ENCODE data around the gene RABL3.
"Not testable (repeated sequence)": the region's sequence is repeated elsewhere in the genome, so short reads cannot be mapped to it uniquely, and the experiment has no call there.

RABL3 gene

GRCh38 chr3:120683213-120683612, 59.1 kb downstream of the RABL3 start:
- no peak for DNase-seq (ENCODE audit: low read depth in 3 of 3)

GRCh38 chr3:120682095-120682681, 60.1 kb downstream of the RABL3 start, which contains the start of gene HGD:
TSS of gene HGD (minus strand) at chr3:120682239. CDS start at chr3:120682111, 128 bp downstream.
- DNase-seq (ENCODE audit: low read depth in 3 of 3), result no peak

GRCh38 chr3:120681506-120682038, 60.7 kb downstream of the RABL3 start:
- no peak for DNase-seq (ENCODE audit: low read depth in 3 of 3)

GRCh38 chr3:120681018-120681417, 61.3 kb downstream of the RABL3 start:
- no peak for DNase-seq (ENCODE audit: low read depth in 3 of 3)

- DNase-seq (ENCODE audit: low read depth in 3 of 3), result no peak
Measured at GRCh38 chr3:120680193-120680894, 62.0 kb downstream of the RABL3 start.

GRCh38 chr3:120678984-120679383, 63.3 kb downstream of the RABL3 start:
- no peak for DNase-seq (ENCODE audit: low read depth in 3 of 3)

- DNase-seq (ENCODE audit: low read depth in 3 of 3), result no peak
Measured at GRCh38 chr3:120678331-120678947, 63.9 kb downstream of the RABL3 start.

GRCh38 chr3:120677193-120677592, 65.1 kb downstream of the RABL3 start:
- not testable (repeated sequence) for DNase-seq (ENCODE audit: low read depth in 3 of 3)

GRCh38 chr3:120673116-120673515, 69.2 kb downstream of the RABL3 start:
- no peak for DNase-seq (ENCODE audit: low read depth in 3 of 3)

- no peak for DNase-seq (ENCODE audit: low read depth in 3 of 3)
Measured at GRCh38 chr3:120670576-120670975, 71.7 kb downstream of the RABL3 start.

GRCh38 chr3:120664926-120665325, 77.4 kb downstream of the RABL3 start:
- DNase-seq (ENCODE audit: low read depth in 3 of 3), result no peak

GRCh38 chr3:120661945-120662344, 80.4 kb downstream of the RABL3 start:
- DNase-seq (ENCODE audit: low read depth in 3 of 3), result no peak

GRCh38 chr3:120661106-120661905, 81.0 kb downstream of the RABL3 start:
- DNase-seq (ENCODE audit: low read depth in 3 of 3), result no peak

GRCh38 chr3:120659834-120660233, 82.5 kb downstream of the RABL3 start:
- DNase-seq (ENCODE audit: low read depth in 3 of 3), result no peak

- DNase-seq (ENCODE audit: low read depth in 3 of 3), result no peak
Measured at GRCh38 chr3:120659285-120659684, 83.0 kb downstream of the RABL3 start.

- DNase-seq (ENCODE audit: low read depth in 3 of 3), result no peak
Measured at GRCh38 chr3:120652896-120653545, 89.3 kb downstream of the RABL3 start.

GRCh38 chr3:120652281-120652680, 90.0 kb downstream of the RABL3 start:
- no peak for DNase-seq (ENCODE audit: low read depth in 3 of 3)

- no peak for DNase-seq (ENCODE audit: low read depth in 3 of 3)
Measured at GRCh38 chr3:120650311-120650710, 92.0 kb downstream of the RABL3 start.

- no peak for DNase-seq (ENCODE audit: low read depth in 3 of 3)
Measured at GRCh38 chr3:120649830-120650233, 92.5 kb downstream of the RABL3 start.

GRCh38 chr3:120648290-120648689, 94.0 kb downstream of the RABL3 start:
- DNase-seq (ENCODE audit: low read depth in 3 of 3), result no peak

- no peak for DNase-seq (ENCODE audit: low read depth in 3 of 3)
Measured at GRCh38 chr3:120646771-120647432, 95.4 kb downstream of the RABL3 start.

Data from stimulated activated CD4-positive, alpha-beta T cell treated with anti-CD3 and anti-CD28 coated beads, TNF-alpha, amount 100 ng/mL, for 24 hours (primary cell).